B cell (primary cell): ENCODE results near the gene DRC7.

Experiments used
- EZH2 ChIP-seq: IDR thresholded peaks from 2 replicates; pipeline ENCODE4 v1.6.1; 2012; ENCODE audit warnings: borderline replicate concordance, low read depth, mild to moderate bottlenecking, moderate library complexity, low read length; ENCODE audit not compliant: insufficient read depth, poor library complexity, severe bottlenecking
- TF ChIP-seq, protein P1 (sequence below): fragments of 200-600 bp; IDR thresholded peaks from one replicate; pipeline ENCODE4 v1.8.0; 2022; ENCODE audit warnings: antibody characterized with exemption, mild to moderate bottlenecking

DNA sequence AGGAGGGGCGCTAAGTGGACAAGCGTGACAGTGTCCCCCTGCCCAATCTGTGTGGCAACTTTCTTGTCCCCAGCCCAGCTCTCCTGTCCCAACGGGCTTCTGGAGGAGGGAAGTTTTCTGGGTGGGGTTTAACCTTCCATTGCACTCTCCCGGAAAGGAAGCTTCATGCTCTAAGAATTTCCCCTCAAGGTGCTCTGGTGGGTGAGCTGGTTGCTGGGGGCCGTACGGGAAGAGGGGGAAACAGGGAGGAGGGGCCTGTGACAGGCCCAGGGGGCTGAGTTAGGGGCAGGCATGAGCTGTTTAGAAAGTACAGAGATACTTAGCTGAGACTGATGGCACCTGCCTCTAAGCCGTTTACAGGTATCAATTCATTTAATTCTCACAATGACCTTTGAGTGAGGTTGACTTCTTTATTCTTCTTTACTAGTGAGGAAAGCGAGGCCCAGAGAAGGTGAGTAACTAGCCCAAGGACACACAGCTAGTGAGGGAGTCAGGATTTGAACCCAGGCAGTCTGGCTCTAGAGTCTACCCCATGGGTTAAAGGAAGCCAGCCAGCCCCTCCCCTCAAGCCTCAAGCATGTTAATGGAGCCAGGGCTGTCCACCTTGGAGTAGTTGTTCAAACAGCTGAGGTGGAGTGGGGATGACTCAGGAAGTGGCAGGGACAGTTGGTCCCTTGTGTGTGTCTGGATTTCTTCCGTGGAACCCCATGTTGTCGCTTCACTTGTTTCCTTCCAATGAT is 47.3 kb upstream of the DRC7 start:
- TF ChIP-seq EZH2, result no peak
- TF ChIP-seq, protein P1, sequence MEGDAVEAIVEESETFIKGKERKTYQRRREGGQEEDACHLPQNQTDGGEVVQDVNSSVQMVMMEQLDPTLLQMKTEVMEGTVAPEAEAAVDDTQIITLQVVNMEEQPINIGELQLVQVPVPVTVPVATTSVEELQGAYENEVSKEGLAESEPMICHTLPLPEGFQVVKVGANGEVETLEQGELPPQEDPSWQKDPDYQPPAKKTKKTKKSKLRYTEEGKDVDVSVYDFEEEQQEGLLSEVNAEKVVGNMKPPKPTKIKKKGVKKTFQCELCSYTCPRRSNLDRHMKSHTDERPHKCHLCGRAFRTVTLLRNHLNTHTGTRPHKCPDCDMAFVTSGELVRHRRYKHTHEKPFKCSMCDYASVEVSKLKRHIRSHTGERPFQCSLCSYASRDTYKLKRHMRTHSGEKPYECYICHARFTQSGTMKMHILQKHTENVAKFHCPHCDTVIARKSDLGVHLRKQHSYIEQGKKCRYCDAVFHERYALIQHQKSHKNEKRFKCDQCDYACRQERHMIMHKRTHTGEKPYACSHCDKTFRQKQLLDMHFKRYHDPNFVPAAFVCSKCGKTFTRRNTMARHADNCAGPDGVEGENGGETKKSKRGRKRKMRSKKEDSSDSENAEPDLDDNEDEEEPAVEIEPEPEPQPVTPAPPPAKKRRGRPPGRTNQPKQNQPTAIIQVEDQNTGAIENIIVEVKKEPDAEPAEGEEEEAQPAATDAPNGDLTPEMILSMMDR, result no peak
